HG03064 (cell line): Measurements from ENCODE around the gene CLRN3.

Experiments
- ATAC-seq: cut with Tn5 transposase; IDR thresholded peaks from one replicate; pipeline ENCODE4 v1.9.1; 2021; ENCODE audit warnings: low read depth; ENCODE audit not compliant: unreplicated experiment

CLRN3 gene, protein sequence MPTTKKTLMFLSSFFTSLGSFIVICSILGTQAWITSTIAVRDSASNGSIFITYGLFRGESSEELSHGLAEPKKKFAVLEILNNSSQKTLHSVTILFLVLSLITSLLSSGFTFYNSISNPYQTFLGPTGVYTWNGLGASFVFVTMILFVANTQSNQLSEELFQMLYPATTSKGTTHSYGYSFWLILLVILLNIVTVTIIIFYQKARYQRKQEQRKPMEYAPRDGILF

DNA sequence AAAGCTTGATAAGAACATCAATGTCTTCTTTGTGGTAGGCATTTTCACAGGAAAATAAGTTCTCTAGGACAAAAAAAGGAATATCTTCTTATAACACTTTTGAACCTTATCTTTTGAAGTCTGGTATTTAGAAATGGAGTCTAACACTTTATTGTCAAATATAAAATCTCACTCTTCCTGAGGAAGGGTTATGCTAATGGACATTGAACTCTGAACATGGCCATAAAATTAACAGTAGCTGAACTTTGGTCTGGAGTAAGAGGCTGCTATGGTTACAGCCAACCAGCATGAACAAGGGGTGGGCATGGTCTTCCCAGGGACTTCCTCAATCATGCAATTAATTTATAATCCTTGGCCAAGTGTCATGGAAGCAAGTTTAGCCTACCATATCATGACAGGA is at the start of gene CLRN3:
TSS of gene CLRN3 (minus strand) at position 199 of the 400 bp plus-strand sequence. CDS start at position 42, 157 bp downstream.
- no peak for ATAC-seq

DNA sequence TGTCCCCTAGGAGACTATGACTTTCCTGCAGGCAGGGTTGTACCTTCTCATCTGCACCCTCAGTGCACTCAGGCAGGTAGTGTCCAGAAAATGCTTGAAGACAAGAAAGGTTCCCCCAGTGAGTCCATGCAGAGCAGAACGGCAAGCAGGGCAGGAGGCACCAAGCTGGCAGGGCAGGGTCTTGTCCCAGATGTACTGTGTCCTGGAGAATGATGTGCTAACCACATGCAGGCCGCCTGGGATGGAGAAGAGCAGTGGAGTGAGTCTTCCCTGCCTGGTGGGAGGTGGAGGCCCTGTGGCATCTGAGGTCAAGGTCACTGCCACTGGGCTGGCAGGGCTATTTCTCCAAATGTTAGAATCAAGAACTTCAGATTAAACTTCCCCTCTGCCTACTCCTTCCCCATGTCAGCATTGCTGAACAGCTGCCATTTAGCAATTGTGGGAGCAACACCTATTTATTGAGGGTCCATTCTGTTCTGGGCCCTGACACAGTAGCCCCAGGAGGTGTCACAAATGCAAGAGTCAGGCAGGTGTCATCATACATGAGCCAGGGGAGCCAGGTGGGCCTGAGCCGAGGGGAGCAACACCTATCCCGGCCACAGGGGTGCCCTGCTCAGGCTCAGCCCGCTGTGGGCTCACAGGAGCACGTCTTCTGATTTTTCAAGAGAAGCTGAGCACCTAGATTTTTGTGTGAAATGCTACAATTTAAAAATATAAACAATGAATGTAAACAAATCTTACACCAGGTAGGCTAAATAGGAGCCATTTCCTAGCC is 48.3 kb upstream of the CLRN3 start:
- no peak for ATAC-seq

DNA sequence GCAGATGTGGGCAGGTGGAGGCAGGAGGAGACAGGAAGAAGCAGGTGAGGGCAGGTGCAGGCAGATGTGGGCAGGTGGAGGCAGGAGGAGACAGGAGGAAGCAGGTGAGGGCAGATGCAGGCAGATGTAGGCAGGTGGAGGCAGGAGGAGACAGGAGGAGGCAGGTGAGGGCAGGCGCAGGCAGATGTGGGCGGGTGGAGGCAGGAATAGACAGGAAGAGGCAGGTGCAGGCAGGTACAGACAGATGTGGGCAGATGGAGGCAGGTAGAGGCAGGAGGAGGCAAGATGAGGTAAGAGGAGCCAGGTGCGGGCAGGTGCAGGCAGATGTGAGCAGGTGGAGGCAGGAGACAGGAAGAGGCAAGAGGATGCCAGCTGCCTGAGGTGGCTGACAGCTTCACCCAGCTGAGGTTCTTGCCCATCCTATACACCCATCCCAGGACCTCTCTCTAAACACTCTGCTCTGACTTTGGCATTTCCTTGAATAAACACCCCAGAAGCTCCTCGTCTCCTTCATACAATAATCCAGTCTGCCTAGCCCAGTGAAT is 47.1 kb upstream of the CLRN3 start:
- no peak for ATAC-seq

DNA sequence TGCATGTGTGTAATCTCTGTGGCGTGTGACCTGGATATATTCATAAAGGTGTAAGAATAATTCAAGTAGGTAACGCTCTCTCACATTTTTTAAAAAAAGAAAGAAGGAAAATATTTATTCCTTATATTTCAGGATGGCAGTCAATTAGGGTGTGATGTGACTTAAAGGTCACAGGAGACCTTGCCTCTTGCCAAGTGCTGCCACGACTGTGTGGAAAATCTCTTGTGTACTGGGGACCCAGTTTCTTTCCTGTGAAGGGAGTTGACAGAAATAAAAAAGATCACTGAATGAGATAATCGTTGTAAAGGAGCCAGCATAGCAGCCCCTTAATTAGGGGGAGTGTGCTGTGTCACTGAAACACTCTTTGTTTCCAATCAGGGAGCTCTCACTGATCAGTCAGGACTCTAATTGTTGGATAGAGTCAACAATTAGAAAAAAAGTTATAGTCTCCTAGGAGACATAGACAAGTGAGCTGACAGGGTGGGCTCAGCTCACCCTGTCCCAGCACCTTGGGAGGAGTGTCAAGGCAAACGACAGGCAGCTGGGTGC is 45.2 kb upstream of the CLRN3 start:
- ATAC-seq, result no peak

DNA sequence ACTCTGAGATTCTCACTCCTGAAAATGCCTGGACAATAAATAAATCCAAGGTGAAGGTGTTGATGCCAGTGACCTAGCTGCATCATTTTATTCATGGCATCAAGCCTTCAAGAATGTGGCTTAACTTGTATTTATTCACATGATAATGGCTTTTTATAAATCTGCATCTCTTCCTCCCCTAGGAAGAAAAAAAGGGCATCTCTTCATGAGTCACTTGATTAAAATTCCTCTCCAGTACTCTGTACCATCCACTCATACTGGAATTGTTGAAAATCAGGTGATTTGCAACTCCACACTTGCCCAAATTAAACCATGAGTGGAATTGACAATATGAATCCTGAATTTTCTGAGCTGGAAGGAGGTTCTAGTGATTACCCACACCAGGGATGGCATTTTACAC is 44.3 kb upstream of the CLRN3 start:
- ATAC-seq, result no peak

DNA sequence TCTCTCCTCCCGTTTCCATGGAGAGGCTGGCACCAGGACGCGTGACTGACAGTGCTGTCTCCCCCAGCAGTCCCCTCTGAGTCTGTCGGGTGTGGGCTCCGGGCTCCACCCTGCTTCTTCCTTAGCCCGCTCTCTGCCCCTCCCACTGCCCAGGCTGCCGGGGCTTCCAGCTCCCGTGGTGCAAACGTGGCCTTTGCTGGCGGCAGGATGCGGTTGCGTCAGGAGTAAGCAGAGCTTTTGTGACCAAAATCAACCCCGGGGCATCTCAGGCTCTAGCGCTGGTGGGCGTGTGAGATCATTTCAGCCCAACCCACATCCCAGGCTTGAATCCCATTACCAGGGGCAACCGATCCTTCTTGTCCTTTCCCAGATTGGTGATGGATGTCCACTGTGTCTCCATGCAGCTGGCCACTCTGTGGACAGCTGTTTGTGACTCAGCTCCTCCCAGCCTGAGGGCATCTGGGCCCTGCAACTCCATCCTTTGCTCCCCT is 42.4 kb upstream of the CLRN3 start:
- ATAC-seq, result no peak

DNA sequence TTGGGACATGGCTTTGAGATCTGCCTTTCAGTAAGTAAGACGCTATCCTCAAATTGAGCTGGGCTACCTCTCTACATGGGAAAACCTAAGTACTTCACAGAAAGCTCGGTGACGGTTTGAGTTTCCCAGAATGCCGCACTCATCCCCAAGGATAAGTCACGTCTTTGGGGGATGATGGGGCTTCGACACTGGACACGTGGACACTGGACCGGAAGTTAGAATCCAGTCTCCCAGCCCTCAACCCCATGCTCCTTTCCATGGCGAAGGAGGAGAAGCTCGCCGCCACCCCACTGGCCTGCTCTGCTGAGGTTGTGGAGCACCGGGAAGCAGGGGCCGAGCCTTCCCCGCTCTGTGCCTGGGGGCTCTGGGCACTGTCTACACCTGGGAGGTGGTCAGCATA is 41.6 kb upstream of the CLRN3 start:
- ATAC-seq, result no peak

DNA sequence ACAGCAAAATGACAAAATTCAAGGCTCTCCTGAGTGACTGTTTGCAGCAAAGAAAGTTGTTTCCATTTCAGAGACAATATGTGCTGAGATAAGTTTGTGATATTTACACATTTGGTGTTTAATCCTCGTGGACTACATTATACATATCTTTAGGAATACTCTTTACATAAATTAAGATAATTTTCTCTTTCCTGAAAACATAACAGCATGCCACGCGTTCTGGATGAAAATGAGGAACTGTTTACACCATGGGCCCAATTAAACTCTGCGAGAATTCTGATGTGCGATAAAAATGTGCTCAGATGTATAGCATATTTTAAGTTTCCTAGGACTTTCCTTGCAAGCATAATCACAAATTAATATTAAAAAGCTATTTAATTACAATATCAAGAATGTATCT is 40.5 kb upstream of the CLRN3 start:
- ATAC-seq, result no peak

DNA sequence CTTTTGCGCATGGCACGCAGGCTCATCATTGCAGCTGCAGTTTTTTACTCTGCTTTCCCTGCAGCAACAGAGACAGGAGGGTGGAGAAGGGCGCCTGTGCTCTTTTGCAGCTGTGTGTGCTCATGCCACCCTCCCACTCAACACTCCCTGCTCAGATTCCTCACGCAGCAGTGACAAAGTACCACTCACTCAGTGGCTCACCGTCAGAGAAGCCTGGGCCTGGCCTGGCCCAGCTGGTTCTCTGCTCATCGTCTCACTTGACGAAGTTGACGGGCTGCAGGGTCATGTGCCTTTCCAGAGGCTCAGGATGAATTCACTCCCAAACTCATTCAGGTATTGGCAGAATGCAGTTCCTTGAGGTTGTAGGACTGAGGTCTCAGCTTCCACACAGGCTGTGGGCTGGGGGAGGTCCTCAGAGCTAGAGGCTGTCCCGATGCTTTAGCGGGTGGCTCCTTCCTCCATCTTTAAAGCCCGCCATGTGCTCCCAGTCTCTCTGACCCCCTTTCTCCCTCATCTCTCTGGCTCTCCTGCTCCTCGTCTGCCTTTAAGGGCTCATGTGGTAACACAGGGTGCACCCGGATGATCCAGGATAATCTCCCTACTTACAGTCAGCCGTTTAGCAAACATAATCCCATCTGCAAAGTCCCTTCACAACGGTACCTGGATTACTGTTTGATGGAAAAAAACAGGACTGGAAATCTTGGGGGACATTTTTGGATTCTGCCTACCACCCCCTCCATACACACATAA is 40.0 kb upstream of the CLRN3 start:
- no peak for ATAC-seq

DNA sequence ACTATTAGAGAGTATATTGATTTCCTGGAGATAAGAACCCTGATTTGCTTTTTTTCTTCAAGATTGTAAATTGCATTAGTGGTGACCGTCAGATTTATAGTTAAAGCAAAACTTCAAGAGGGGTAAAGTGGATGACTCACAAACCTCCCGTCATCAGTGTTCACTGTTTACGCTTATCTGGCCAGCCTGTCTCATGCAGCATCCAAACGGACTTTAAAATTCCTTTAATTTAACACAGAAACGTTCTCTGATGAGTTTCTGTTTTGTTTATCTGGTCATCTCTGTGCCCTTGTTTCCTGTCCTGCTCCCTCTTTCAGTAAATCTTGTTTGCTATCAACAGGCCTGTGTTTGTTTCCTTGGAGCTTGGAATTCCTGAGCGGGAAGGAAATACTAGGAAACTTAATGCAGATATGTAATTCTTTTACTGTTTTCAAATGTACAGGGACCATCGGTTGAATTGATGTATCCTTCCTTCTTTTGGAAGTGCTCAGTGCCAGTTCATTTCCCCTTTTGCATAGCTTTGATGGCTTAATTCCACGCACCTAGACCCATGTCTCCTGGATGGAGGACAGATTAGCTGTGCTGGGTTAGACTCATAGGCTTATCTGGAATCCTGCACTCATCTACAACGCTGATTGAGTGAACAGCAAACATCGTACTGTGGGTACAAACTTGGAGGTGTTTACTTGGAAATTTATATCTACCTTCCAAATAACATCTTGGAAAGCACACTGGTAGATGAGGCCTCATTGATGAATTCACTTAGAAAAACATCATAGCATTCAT is 35.5 kb upstream of the CLRN3 start:
- ATAC-seq, result no peak

DNA sequence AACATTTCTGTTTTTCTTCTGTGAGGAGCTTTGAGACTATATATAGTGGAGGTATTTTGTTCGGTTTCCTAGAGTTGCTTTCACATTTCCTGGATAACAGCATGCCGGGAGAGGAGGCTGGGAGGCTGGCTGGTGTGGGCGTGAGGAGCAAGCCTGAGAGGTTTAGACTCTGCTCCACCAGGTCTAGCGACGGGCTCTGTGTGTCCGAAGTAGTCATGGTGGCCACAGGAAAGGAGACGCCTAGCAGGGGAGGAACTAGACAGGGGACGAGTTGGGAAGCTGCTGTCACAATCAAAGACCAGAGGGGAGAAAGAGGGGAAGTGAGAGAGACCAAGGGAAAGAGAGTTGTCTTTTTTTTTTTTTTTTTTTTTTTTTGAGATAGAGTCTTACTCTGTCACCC is 33.7 kb upstream of the CLRN3 start:
- no peak for ATAC-seq

DNA sequence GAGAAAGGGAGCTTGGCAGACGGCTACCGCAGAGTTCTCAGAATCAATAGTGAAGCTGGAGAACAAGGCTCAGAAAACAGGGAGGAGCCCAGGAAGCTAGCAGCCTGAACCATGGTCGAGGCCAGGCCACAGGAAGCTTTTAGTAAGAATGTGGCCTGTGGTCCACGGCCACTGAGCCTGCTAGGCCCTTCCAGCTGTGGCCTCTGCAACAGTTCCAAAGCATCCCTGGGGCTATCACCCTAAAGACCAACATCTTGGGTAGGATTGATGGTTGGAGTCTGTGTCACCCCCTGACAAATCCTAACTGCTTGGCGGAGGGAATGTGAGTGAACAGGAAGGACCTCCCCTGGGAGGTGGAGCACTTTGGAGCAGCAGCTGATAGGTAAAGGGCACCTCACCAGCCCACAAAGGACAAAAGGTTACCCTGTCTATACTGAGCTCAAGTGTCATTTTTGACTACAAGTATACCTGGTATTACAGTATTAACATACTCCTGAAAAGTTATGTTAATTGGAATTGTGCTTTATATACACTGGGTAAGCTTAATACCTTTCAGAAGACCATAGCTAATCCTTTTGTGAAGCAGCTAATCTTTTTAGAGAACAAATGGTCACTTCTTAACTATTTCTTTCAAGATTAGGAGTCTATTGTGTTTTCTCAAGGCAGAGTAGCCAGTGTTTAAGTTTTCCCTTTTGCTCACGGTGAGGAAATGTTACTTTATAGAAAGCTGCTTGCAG is 32.9 kb upstream of the CLRN3 start:
- ATAC-seq, result no peak

DNA sequence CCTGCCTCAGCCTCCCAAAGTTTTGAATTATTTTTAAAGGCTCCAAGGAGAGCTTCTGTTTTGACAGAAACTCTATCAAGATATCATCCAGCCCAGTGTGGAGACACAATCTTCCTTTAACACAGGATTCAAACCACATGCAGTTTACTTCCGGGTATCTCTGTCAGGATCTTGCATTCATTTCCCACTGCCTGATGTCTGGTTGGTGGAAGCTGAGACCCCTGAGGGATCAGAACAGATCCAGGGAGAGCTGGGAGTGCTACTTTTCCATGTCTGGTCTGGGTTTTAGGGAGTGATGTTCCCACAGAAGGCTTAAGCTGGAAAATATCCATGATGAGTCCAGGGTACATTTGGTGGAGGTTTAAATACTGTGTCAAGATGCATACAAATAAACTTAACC is 30.9 kb upstream of the CLRN3 start:
- ATAC-seq, result no peak

DNA sequence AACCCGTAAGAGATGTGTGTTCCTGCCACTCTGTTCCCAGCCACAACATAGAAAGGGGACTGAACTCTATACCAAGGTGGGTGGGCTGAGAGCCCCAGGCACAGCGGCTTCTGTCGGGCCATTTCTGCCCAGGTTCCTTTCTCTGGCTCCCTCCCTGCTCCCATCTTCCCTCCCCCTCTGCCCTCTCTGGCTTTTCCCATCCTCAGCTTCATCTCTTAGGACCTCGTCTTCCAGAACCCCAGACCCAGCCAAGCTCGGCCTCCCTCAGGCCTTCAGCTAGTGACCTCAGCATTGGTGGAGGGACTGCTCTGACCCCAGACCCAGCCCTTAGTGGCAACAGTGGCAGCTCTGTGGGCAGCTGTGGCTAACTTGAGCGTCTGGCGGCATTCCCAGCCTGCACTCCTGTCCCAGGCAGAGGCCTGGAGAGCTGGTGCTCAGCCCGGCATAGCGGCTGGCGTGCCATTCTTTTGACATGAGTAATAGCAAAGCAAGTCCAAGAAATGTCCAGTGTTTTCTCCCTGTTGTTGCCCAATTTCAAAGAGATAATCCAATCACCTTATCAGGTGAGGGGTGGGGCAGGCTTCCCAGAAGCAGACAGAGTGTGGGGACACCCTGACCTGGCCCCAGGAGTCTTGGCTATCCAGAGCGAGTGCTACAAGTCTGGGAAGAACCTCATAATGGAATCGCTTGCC is 30.1 kb upstream of the CLRN3 start:
- no peak for ATAC-seq

DNA sequence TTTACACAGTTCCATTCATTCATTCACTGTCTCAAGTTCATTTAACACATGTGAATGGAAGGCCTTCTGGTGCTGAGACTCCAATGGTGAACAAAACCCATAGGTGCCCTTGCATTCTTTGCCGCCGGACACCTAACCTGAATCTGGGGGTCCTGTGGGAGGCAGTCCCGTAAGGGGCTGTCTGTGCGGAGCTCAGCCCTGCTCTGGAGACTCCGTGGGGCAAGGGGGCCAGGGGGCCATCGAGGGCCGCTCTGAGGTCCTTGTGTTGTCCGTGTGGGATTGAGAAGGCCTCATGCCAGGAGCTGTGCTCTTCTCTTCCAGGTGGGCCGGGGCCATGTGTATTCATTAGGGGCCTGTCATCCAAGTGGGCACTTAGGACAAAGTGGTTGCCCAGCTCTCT is 29.5 kb upstream of the CLRN3 start:
- ATAC-seq, result no peak

DNA sequence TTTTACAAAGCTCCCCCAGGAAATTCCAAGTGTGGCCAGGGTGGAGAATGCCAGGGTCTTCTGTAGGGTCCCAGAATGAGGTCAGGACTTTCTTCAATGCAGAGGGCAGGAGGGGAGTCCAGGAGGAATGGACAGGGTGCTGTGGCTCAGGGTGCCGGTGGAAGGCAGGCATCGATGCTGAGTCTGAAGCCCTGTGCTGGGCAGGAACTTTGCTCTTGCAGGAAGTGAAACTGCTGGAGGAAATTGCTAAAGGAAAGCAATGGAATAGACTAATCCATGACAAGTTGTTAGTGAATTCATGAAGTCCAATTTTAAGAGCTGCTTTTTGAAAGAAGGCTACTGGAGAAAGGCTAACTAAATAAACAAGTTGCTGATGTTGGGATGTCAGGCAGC is 29.0 kb upstream of the CLRN3 start:
- ATAC-seq, result no peak

DNA sequence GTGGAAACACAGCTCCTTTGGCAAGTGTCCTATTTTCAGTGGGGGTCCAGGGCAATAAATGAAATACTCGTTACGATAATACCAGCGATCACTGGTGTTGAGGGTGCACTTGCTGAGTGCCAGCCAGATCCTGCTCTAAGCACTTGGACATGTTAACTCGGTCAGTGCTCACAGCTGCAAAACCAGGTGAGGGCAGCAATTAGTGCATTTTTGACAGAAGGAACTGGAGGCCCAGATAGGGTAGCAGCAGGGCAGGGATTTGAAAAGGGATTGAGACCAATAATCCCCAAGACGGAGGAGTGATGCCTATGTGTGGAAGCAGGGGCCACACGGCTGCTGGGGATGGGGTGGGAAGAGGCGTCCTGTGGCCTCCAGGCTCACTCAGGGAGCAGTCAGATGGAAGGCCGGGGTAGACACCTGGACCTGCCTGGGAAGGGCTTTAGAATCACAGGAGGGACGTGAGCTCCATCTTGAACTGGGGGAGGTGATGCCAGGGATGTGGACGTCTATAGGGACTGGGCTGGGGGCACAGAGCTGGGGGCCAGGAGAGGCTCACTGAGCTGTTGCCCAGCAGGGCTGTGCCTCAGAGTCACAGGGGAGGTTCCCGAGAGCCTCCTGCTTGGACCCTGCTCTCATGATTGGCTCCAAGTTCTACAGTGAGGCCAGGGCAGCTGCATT is 28.5 kb upstream of the CLRN3 start:
- no peak for ATAC-seq

DNA sequence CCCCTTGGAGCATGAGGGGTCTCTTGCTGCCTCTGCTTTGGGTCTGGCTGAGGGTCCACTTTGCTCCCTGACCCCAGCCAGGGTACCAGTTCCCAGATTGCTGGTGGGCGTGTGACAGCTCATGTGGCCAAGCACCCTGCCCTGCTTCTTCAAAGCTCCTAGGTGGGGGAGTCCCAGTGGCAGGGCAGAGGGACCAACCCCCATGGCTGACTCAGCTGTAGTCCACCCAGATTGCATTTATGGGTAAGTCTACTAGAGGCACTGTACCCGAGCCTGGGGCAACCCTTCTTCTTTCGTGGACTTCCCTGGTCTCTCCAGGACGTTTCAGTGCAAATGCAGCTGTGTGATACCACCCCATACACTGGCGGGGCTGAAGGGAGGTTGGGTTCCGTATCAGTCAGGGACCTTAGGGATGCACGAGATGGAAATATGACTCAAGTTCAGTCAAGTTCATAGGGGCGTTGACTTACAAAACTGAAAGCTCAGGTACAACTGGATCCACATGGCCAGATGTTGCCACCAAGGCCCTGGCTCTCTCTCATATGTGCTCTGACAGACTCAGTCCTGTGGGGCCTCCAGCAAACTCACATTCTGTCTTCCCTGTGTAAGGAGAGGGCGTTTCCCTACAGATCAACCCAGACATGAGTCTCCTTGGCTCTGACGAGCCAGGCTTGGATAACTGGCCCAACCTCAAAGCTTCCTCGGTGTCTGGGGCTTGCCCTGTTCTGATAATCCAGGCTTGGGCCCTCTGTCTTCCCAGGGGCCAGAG is 27.7 kb upstream of the CLRN3 start:
- ATAC-seq, result no peak
